ENCODE measurements around the gene GLG1.

GLG1 gene

GRCh38 chr16:74487634-74488495, 119.0 kb downstream of the GLG1 start:
- no peak overlapping the region for H3K4me3 ChIP-seq
- TF ChIP-seq, protein P1, sequence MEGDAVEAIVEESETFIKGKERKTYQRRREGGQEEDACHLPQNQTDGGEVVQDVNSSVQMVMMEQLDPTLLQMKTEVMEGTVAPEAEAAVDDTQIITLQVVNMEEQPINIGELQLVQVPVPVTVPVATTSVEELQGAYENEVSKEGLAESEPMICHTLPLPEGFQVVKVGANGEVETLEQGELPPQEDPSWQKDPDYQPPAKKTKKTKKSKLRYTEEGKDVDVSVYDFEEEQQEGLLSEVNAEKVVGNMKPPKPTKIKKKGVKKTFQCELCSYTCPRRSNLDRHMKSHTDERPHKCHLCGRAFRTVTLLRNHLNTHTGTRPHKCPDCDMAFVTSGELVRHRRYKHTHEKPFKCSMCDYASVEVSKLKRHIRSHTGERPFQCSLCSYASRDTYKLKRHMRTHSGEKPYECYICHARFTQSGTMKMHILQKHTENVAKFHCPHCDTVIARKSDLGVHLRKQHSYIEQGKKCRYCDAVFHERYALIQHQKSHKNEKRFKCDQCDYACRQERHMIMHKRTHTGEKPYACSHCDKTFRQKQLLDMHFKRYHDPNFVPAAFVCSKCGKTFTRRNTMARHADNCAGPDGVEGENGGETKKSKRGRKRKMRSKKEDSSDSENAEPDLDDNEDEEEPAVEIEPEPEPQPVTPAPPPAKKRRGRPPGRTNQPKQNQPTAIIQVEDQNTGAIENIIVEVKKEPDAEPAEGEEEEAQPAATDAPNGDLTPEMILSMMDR (IDR thresholded peaks at IDR 0.05): no peak
- DNase-seq (ENCODE audit: low spot score): no peak
- H3K27ac ChIP-seq: no peak overlapping the region

DNA sequence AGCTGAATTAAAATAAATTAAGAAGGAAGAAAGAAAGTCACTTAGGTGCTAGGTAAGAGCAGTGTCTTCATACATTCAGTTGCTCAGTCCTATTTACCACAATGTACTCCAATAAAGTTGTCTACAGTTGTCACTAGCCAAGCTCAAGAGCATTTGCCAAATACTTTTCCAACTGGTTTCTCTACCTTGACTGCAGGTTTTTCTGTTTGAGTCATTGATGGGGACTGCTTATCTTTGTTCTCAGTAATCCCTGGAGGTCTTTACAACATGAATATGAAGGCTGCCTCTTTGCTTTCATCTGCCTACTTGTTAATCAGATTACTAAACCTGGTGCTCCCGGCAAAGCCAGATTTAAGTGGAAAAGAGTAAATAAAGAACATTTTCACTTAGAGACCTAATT, 121.0 kb downstream of the GLG1 start:
- TF ChIP-seq, protein P1 (IDR thresholded peaks at IDR 0.05): no peak
- H3K4me3 ChIP-seq: no peak overlapping the region
- DNase-seq (ENCODE audit: low spot score): no peak
- H3K27ac ChIP-seq: no peak overlapping the region

- H3K4me3 ChIP-seq: no peak overlapping the region
- no peak overlapping the region for H3K27ac ChIP-seq
- TF ChIP-seq, protein P1 (IDR thresholded peaks at IDR 0.05): no peak
- no peak for DNase-seq (ENCODE audit: low spot score)
These were observed 126.5 kb downstream of the GLG1 start for GRCh38 chr16:74480150-74481029.

GRCh38 chr16:74477226-74477625, 129.7 kb downstream of the GLG1 start:
- no peak for DNase-seq (ENCODE audit: low spot score)
- H3K27ac ChIP-seq: no peak overlapping the region
- TF ChIP-seq, protein P1 (IDR thresholded peaks at IDR 0.05): no peak
- H3K4me3 ChIP-seq: no peak overlapping the region

DNA sequence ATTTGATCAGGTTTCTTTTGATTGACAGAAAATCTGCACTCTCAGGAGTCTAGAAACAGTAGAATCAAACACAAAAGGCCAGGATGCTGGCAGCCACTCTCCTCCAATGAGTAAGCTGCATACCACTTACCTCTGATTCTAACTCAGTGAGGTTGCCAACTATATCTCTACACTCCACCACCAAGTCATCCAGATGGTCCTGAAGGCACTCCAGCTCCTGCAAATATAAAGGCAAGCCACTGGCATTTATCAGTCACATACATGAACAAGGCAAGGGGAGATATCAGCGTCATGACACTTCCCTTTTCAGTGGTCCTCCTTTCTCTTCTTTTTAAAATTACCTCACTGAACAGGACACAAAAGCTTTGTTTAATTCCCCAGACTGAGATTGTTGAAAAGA, 132.5 kb downstream of the GLG1 start:
- Histone ChIP-seq H3K4me3 (no peak overlapping the region), H3K27ac (no peak overlapping the region)
- DNase-seq (ENCODE audit: low spot score): no peak
- TF ChIP-seq, protein P1 (IDR thresholded peaks at IDR 0.05): no peak

- TF ChIP-seq, protein P1 (IDR thresholded peaks at IDR 0.05): no peak
- Histone ChIP-seq H3K27ac (no peak overlapping the region), H3K4me3 (no peak overlapping the region)
- no peak for DNase-seq (ENCODE audit: low spot score)
These were observed 134.4 kb downstream of the GLG1 start for GRCh38 chr16:74472540-74472939.

Measured in coronary artery (tissue), 2 donors.